T-cell (primary cell): Measurements from ENCODE around the gene ABCE1. TPM values are rescaled to one million over a fixed set of nuclear protein-coding genes. Genes with fewer than 3 reads are reported as not detected.
"Not testable (repeated sequence)": the region's sequence is repeated elsewhere in the genome, so short reads cannot be mapped to it uniquely, and the experiment has no call there.

Source experiments
- ATAC-seq, 4 experiments: fragments of 200-7000 bp in 3 of 4; fragments of 150-1000 bp in 1 of 4; cut with Tn5 transposase; replicated peaks in 1 of 4; 1 replicate in 3 of 4; 2 replicates in 1 of 4; pipeline ENCODE4 v1.10.0; 2021; ENCODE audit warnings: moderate library complexity in 3 of 4, mild to moderate bottlenecking in 2 of 4, moderate number of reproducible peaks in 1 of 4
- CTCF ChIA-PET, 2 donors: fragments of 300-600 bp; sonication (Branson Sonifier 250); formaldehyde crosslinking; loops; one replicate each; lab custom pipeline; 2022; ENCODE audit warnings: antibody characterized with exemption in 2 of 2; lab: Charles Lee
- POLR2A ChIA-PET, 2 donors: fragments of 300-600 bp; sonication (Branson Sonifier 250); formaldehyde crosslinking; loops; one replicate each; lab custom pipeline; 2022; ENCODE audit warnings: antibody characterized with exemption in 2 of 2; lab: Charles Lee
- DNase-seq, 35 experiments: peaks; one replicate each; pipeline versions ENCODE4 v3.0.0 to v3.0.0-alpha.2; 2013 to 2023
- H3K27ac ChIP-seq: one replicate; pipeline ENCODE4 v1.5.1; 2013; ENCODE audit warnings: low read length
- H3K27me3 ChIP-seq, 2 experiments: replicated peaks in 1 of 2; 1 replicate in 1 of 2; 2 replicates in 1 of 2; pipeline versions ENCODE4 v1.6.1 to v1.7.0; 2013; ENCODE audit warnings: low read length in 1 of 2, mixed read lengths in 1 of 2; ENCODE audit not compliant: control insufficient read depth in 2 of 2, insufficient read depth in 2 of 2; ENCODE audit errors: extremely low read depth in 1 of 2
- H3K36me3 ChIP-seq, 2 donors: 1 replicate in 1 of 2; 2 replicates in 1 of 2; pipeline versions ENCODE4 v1.6.1 to v1.7.0; 2013; ENCODE audit warnings: low read length in 1 of 2; ENCODE audit not compliant: control insufficient read depth in 2 of 2, insufficient read depth in 1 of 2; ENCODE audit errors: extremely low read depth in 1 of 2
- H3K4me1 ChIP-seq, 2 experiments: 1 replicate in 1 of 2; 2 replicates in 1 of 2; pipeline versions ENCODE4 v1.6.1 to v1.7.0; 2013; ENCODE audit warnings: low read length in 2 of 2, mixed read lengths in 1 of 2; ENCODE audit not compliant: insufficient read depth in 2 of 2, control insufficient read depth in 1 of 2; ENCODE audit errors: extremely low read depth in 1 of 2
- H3K4me3 ChIP-seq, 2 donors: 1 replicate in 1 of 2; 2 replicates in 1 of 2; pipeline versions ENCODE4 v1.5.1 to v1.7.0; 2013; ENCODE audit warnings: mild to moderate bottlenecking in 2 of 2, low read length in 1 of 2, moderate library complexity in 1 of 2; ENCODE audit not compliant: control insufficient read depth in 1 of 2; ENCODE audit errors: extremely low read depth in 1 of 2
- H3K9me3 ChIP-seq: 2 replicates; pipeline ENCODE4 v1.7.0; 2013
- H3K27ac Mint-ChIP-seq, 2 donors: one replicate each; pipeline ENCODE4 v1.8.0; 2020 to 2021; ENCODE audit warnings: mild to moderate bottlenecking in 2 of 2, mixed read lengths in 2 of 2
- H3K27me3 Mint-ChIP-seq, 2 donors: one replicate each; pipeline ENCODE4 v1.8.0; 2021 to 2022; ENCODE audit warnings: mixed read lengths in 2 of 2
- H3K36me3 Mint-ChIP-seq: one replicate; pipeline ENCODE4 v1.8.0; 2021; ENCODE audit warnings: mixed read lengths
- H3K4me1 Mint-ChIP-seq, 3 donors: one replicate each; pipeline ENCODE4 v1.8.0; 2020 to 2022; ENCODE audit warnings: mixed read lengths in 3 of 3, mild to moderate bottlenecking in 1 of 3
- H3K4me3 Mint-ChIP-seq, 3 donors: one replicate each; pipeline ENCODE4 v1.8.0; 2020 to 2022; ENCODE audit warnings: mild to moderate bottlenecking in 3 of 3, mixed read lengths in 3 of 3, moderate library complexity in 3 of 3
- H3K9me3 Mint-ChIP-seq, 3 donors: one replicate each; pipeline ENCODE4 v1.8.0; 2020 to 2022; ENCODE audit warnings: mixed read lengths in 3 of 3
- WGBS: methylation state at CpG from one replicate; pipeline ENCODE4 v1.1.5; 2013; ENCODE audit warnings: missing lambda C conversion rate; ENCODE audit not compliant: insufficient coverage; 5-methylcytosine and 5-hydroxymethylcytosine counted together
- total RNA-seq, 35 experiments: library from RNA in 6 of 35; stranded (reverse) in 6 of 35; fragments of 120-200 nt in 1 of 35; gene quantifications; one replicate each; pipeline versions ENCODE4 v1.2.1 to v1.2.4 and lab custom pipeline; 2013 to 2026

The ABCE1 gene
- total RNA-seq, 5 donors from 2014 or later (not counting 1 experiment from before 2014, with no cell fraction given): 47.7 to 73.8 (median 65.4) TPM

GRCh38 chr4:145136219-145136618 lies 38.1 kb downstream of the ABCE1 start:
- H3K4me3 Mint-ChIP-seq: peak overlapping the region in 2 of 3 donors; percentile 35 to 41
- H3K9me3 ChIP-seq, H3K4me1 ChIP-seq, H3K27me3 ChIP-seq, H3K9me3 Mint-ChIP-seq, CTCF ChIA-PET, H3K4me3 ChIP-seq, H3K27ac ChIP-seq, DNase-seq, H3K27me3 Mint-ChIP-seq: not testable (repeated sequence)
- ATAC-seq: peak in 2 of 4 experiments; percentile 37 to 55
- H3K4me1 Mint-ChIP-seq: peaks cover 37 to 48% (median 43%) of the 10 kb centered on the region in 3 donors
- peak overlapping the region; percentile 66 to 74 for H3K27ac Mint-ChIP-seq
- peaks cover 39% of the 10 kb centered on the region for H3K36me3 Mint-ChIP-seq
- POLR2A ChIA-PET: interaction anchor here in 1 of 2 donors (0.6 kb wide), 1 partner anchor 12 kb away, joined by 3 read pairs; no protein-coding TSS in a partner anchor
- no CpG with 5 or more reads among the region's 1 CpG for WGBS
- H3K36me3 ChIP-seq: peaks cover 14 to 34% of the 10 kb centered on the region in 2 donors

- ChIA-PET POLR2A (no interaction called here), CTCF (no interaction called here)
Measured at GRCh38 chr4:145148980-145149379, 50.9 kb downstream of the ABCE1 start.

GRCh38 chr4:145153181-145153903 lies 55.2 kb downstream of the ABCE1 start:
- Histone ChIP-seq H3K36me3 (peaks cover 10 to 66% of the 10 kb centered on the region in 2 donors), H3K4me1 (no peaks in the 10 kb centered on the region), H3K27me3 (no peaks in the 10 kb centered on the region), H3K9me3 (no peaks in the 10 kb centered on the region), H3K27ac (no peak overlapping the region), H3K4me3 (no peak overlapping the region)
- Mint-ChIP-seq H3K4me3 (no peak overlapping the region), H3K27me3 (no peaks in the 10 kb centered on the region), H3K4me1 (no peaks in the 10 kb centered on the region), H3K9me3 (no peaks in the 10 kb centered on the region), H3K36me3 (peaks cover 50% of the 10 kb centered on the region), H3K27ac (no peak overlapping the region)
- ATAC-seq: no peak
- no peak for DNase-seq
- WGBS: no CpG with 5 or more reads among the region's 2 CpGs
- POLR2A ChIA-PET: no interaction called here
- CTCF ChIA-PET: no interaction called here

More at GRCh38 chr4:145148980-145149379, 50.9 kb downstream of the ABCE1 start:
- Mint-ChIP-seq H3K4me3 (no peak overlapping the region), H3K9me3 (no peaks in the 10 kb centered on the region), H3K27me3 (no peaks in the 10 kb centered on the region), H3K4me1 (no peaks in the 10 kb centered on the region), H3K27ac (no peak overlapping the region), H3K36me3 (peaks cover 60% of the 10 kb centered on the region)
- WGBS: no CpG with 5 or more reads among the region's 3 CpGs
- ATAC-seq: no peak
- Histone ChIP-seq H3K9me3 (no peaks in the 10 kb centered on the region), H3K4me3 (no peak overlapping the region), H3K27me3 (no peaks in the 10 kb centered on the region), H3K27ac (no peak overlapping the region), H3K4me1 (no peaks in the 10 kb centered on the region), H3K36me3 (peaks cover 15 to 73% of the 10 kb centered on the region in 2 donors)
- DNase-seq: no peak

GRCh38 chr4:145153904-145154298 lies 55.8 kb downstream of the ABCE1 start:
- ATAC-seq (no peak), DNase-seq (no peak)
- Histone ChIP-seq H3K4me3 (no peak overlapping the region), H3K36me3 (peaks cover 10 to 67% of the 10 kb centered on the region in 2 donors), H3K27me3 (no peaks in the 10 kb centered on the region), H3K27ac (no peak overlapping the region), H3K4me1 (no peaks in the 10 kb centered on the region), H3K9me3 (no peaks in the 10 kb centered on the region)
- CTCF ChIA-PET: no interaction called here
- Mint-ChIP-seq H3K27ac (peak overlapping the region in 1 of 2 donors; percentile 19), H3K4me1 (no peaks in the 10 kb centered on the region), H3K36me3 (peaks cover 51% of the 10 kb centered on the region), H3K9me3 (no peaks in the 10 kb centered on the region), H3K27me3 (no peaks in the 10 kb centered on the region), H3K4me3 (no peak overlapping the region)
- POLR2A ChIA-PET: no interaction called here
- no CpG with 5 or more reads among the region's 1 CpG for WGBS

- H3K4me1 Mint-ChIP-seq: peaks cover 0 to 3% (median 2%) of the 10 kb centered on the region in 3 donors
- Histone ChIP-seq H3K27me3 (no peaks in the 10 kb centered on the region), H3K27ac (no peak overlapping the region), H3K9me3 (no peaks in the 10 kb centered on the region), H3K4me3 (no peak overlapping the region), H3K4me1 (no peaks in the 10 kb centered on the region), H3K36me3 (peaks cover 10 to 66% of the 10 kb centered on the region in 2 donors)
- peaks cover 46% of the 10 kb centered on the region for H3K36me3 Mint-ChIP-seq
- ChIA-PET POLR2A (interaction anchor here in 1 of 2 donors (0.7 kb wide), 1 partner anchor 45 kb away, joined by 6 read pairs; no protein-coding TSS in a partner anchor), CTCF (interaction anchor here in 1 of 2 donors (0.8 to 1.4 kb wide), 3 partner anchors 49 to 735 kb away, joined by 3 to 5 read pairs (median 4); no protein-coding TSS in a partner anchor)
- no peak overlapping the region for H3K27ac Mint-ChIP-seq
- WGBS: no CpG with 5 or more reads among the region's 1 CpG
- DNase-seq (peak in 1 of 35 experiments; percentile 35), ATAC-seq (no peak)
- H3K4me3 Mint-ChIP-seq: no peak overlapping the region
- no peaks in the 10 kb centered on the region for H3K9me3 Mint-ChIP-seq
- H3K27me3 Mint-ChIP-seq: no peaks in the 10 kb centered on the region
Measured at GRCh38 chr4:145154573-145154972, 56.5 kb downstream of the ABCE1 start.

GRCh38 chr4:145155268-145155870 lies 57.3 kb downstream of the ABCE1 start:
- no peak overlapping the region for H3K4me3 ChIP-seq
- no peak overlapping the region for H3K4me3 Mint-ChIP-seq
- H3K36me3 Mint-ChIP-seq: peaks cover 38% of the 10 kb centered on the region
- peaks cover 10 to 66% of the 10 kb centered on the region in 2 donors for H3K36me3 ChIP-seq
- peaks cover 0 to 4% (median 2%) of the 10 kb centered on the region in 3 donors for H3K4me1 Mint-ChIP-seq
- H3K9me3 Mint-ChIP-seq: no peaks in the 10 kb centered on the region
- H3K27me3 Mint-ChIP-seq: no peaks in the 10 kb centered on the region
- ChIA-PET POLR2A (interaction anchor here in 1 of 2 donors (0.5 to 0.7 kb wide), 3 partner anchors 14 to 1788 kb away, joined by 3 to 7 read pairs (median 6); no protein-coding TSS in a partner anchor), CTCF (interaction anchor here (0.6 to 1.4 kb wide), 2 partner anchors 462 to 1609 kb away, joined by 4 read pairs; no protein-coding TSS in a partner anchor)
- DNase-seq: no peak
- no CpG with 5 or more reads among the region's 2 CpGs for WGBS
- no peak for ATAC-seq
- no peak overlapping the region for H3K27ac ChIP-seq
- H3K4me1 ChIP-seq: no peaks in the 10 kb centered on the region
- H3K9me3 ChIP-seq: no peaks in the 10 kb centered on the region
- H3K27ac Mint-ChIP-seq: no peak overlapping the region
- H3K27me3 ChIP-seq: no peaks in the 10 kb centered on the region
